A549 (cell line): Measurements from ENCODE around the gene LYSMD1. TPM values are rescaled to one million over a fixed set of nuclear protein-coding genes. Genes with fewer than 3 reads are reported as not detected.

Experiments used
- ATAC-seq, 2 experiments: fragments of 200-7000 bp in 1 of 2; fragments of >200 bp in 1 of 2; cut with Nextera tagmentation in 1 of 2; cut with Tn5 transposase in 1 of 2; 3 replicates each; pipeline versions ENCODE4 v1.8.0 to v1.9.1; 2018 to 2020; ENCODE audit warnings: mild to moderate bottlenecking in 1 of 2, moderate library complexity in 1 of 2
- CTCF ChIA-PET: fragments of 300-600 bp; sonication (Branson Sonifier 250); formaldehyde crosslinking; extraction: SDS; loops from one replicate; lab custom pipeline; 2021; ENCODE audit warnings: antibody characterized with exemption, inconsistent platforms; lab: Yijun Ruan, JAX
- POLR2A ChIA-PET: fragments of 350-600 bp; formaldehyde crosslinking; extraction: SDS; loops from one replicate; lab custom pipeline; 2021; ENCODE audit warnings: antibody characterized with exemption, inconsistent platforms; lab: Yijun Ruan, JAX
- DNase-seq, 2 experiments: peaks; one replicate each; pipeline versions ENCODE4 v3.0.0 to v3.0.0-alpha.2; 2011 to 2016; ENCODE audit warnings: low read depth in 1 of 2, low spot score in 1 of 2
- FAIRE-seq: peaks from 2 replicates; lab custom pipeline; 2011; peaks lifted over from hg19 to GRCh38; lab: Jason Lieb, UNC
- H3K27ac ChIP-seq, 2 experiments: fragments of >200 bp; sonication (Bioruptor Twin); formaldehyde crosslinking; 3 replicates each; pipeline ENCODE4 v1.5.1; 2016 to 2017
- H3K4me1 ChIP-seq: fragments of >200 bp; sonication (Bioruptor Twin); formaldehyde crosslinking; 3 replicates; pipeline ENCODE4 v1.6.1; 2016
- H3K4me2 ChIP-seq: fragments of >200 bp; sonication (Bioruptor Twin); formaldehyde crosslinking; 3 replicates; pipeline ENCODE4 v1.6.1; 2016
- H3K4me3 ChIP-seq: fragments of >200 bp; sonication (Bioruptor Twin); formaldehyde crosslinking; 3 replicates; pipeline ENCODE4 v1.5.1; 2016
- H3K9me3 ChIP-seq: fragments of >200 bp; sonication (Bioruptor Twin); formaldehyde crosslinking; 3 replicates; pipeline ENCODE4 v1.6.1; 2016
- BHLHE40 ChIP-seq: IDR thresholded peaks from 2 replicates; pipeline ENCODE4 v1.6.1; 2012; ENCODE audit warnings: low read depth, low read length, inconsistent platforms
- CBX2 ChIP-seq: fragments of 200-600 bp; sonication (generic); IDR thresholded peaks from 2 replicates; pipeline ENCODE4 v1.6.1; 2016; ENCODE audit warnings: low read depth, mild to moderate bottlenecking, borderline replicate concordance
- CBX8 ChIP-seq: fragments of 200-600 bp; sonication (generic); IDR thresholded peaks from 2 replicates; pipeline ENCODE4 v1.6.1; 2016
- CEBPB ChIP-seq, 2 experiments: fragments of >200 bp in 1 of 2; sonication (Bioruptor Twin) in 1 of 2; formaldehyde crosslinking in 1 of 2; IDR thresholded peaks; 2 replicates each; pipeline ENCODE4 v1.6.1; 2012 to 2016
- CHD2 ChIP-seq: fragments of 150-350 bp; IDR thresholded peaks from 2 replicates; pipeline ENCODE4 v1.6.1; 2014; ENCODE audit warnings: low read length; ENCODE audit not compliant: partially characterized antibody
- EHF ChIP-seq: fragments of 250-450 bp; sonication (Bioruptor Pico); IDR thresholded peaks from 2 replicates; pipeline ENCODE4 v1.5.0; 2020; ENCODE audit warnings: mild to moderate bottlenecking
- ESRRA ChIP-seq: fragments of 150-350 bp; IDR thresholded peaks from 2 replicates; pipeline ENCODE4 v1.6.1; 2014; ENCODE audit warnings: mild to moderate bottlenecking, low read length, borderline replicate concordance
- FOSB ChIP-seq: fragments of 250-450 bp; sonication (Bioruptor Pico); IDR thresholded peaks from 2 replicates; pipeline ENCODE4 v1.5.0; 2020; ENCODE audit warnings: mild to moderate bottlenecking, moderate library complexity
- GATA3 ChIP-seq: IDR thresholded peaks from 2 replicates; pipeline ENCODE4 v1.6.1; 2012; ENCODE audit warnings: borderline replicate concordance
- HEYL ChIP-seq: fragments of 250-450 bp; sonication (Bioruptor Pico); IDR thresholded peaks from 2 replicates; pipeline ENCODE4 v1.8.0; 2021; ENCODE audit warnings: mild to moderate bottlenecking, moderate library complexity
- HOXA7 ChIP-seq: fragments of 250-450 bp; sonication (Bioruptor Pico); IDR thresholded peaks from 2 replicates; pipeline ENCODE4 v1.5.0; 2020; ENCODE audit warnings: mild to moderate bottlenecking, moderate library complexity
- HOXB13 ChIP-seq: fragments of 250-450 bp; sonication (Bioruptor Pico); IDR thresholded peaks from 2 replicates; pipeline ENCODE4 v1.5.0; 2020; ENCODE audit warnings: low read depth, mild to moderate bottlenecking, moderate library complexity
- JUN ChIP-seq, 2 experiments: fragments of >200 bp; sonication (Bioruptor Twin); formaldehyde crosslinking; IDR thresholded peaks; 2 replicates in 1 of 2; 3 replicates in 1 of 2; pipeline ENCODE4 v1.6.1; 2016 to 2017
- JUNB ChIP-seq: fragments of >200 bp; sonication (Bioruptor Twin); formaldehyde crosslinking; IDR thresholded peaks from 2 replicates; pipeline ENCODE4 v1.6.1; 2016
- KDM1A ChIP-seq: fragments of 200-600 bp; sonication (generic); IDR thresholded peaks from 2 replicates; pipeline ENCODE4 v1.6.1; 2016; ENCODE audit warnings: low read depth, mild to moderate bottlenecking
- MAFK ChIP-seq: fragments of 450-650 bp; IDR thresholded peaks from 2 replicates; pipeline ENCODE4 v1.6.1; 2014; ENCODE audit not compliant: partially characterized antibody
- MAX ChIP-seq: IDR thresholded peaks from 2 replicates; pipeline ENCODE4 v1.6.1; 2012
- MAZ ChIP-seq: fragments of 150-350 bp; IDR thresholded peaks from 2 replicates; pipeline ENCODE4 v1.6.1; 2014; ENCODE audit warnings: antibody characterized with exemption, low read depth, low read length, borderline replicate concordance
- MYC ChIP-seq: IDR thresholded peaks from 2 replicates; pipeline ENCODE4 v1.6.1; 2012; ENCODE audit warnings: mild to moderate bottlenecking, inconsistent platforms, low read length, improper control_type of control experiment, borderline replicate concordance
- PBX3 ChIP-seq: IDR thresholded peaks from 2 replicates; pipeline ENCODE4 v1.6.1; 2012
- POLR2A ChIP-seq: IDR thresholded peaks from 2 replicates; pipeline ENCODE4 v1.6.1; 2012; ENCODE audit warnings: mild to moderate bottlenecking, low read length
- RAD21 ChIP-seq, 2 experiments: fragments of >200 bp in 1 of 2; sonication (Bioruptor Twin) in 1 of 2; formaldehyde crosslinking in 1 of 2; IDR thresholded peaks in 1 of 2; conservative IDR thresholded peaks in 1 of 2; 2 replicates in 1 of 2; 3 replicates in 1 of 2; pipeline ENCODE4 v1.6.1; 2012 to 2018; ENCODE audit warnings: inconsistent platforms in 1 of 2
- RFX5 ChIP-seq: fragments of 450-650 bp; IDR thresholded peaks from 2 replicates; pipeline ENCODE4 v1.7.1; 2014; ENCODE audit warnings: antibody characterized with exemption, mild to moderate bottlenecking, moderate library complexity
- RNF2 ChIP-seq: fragments of 200-600 bp; sonication (generic); IDR thresholded peaks from 2 replicates; pipeline ENCODE4 v1.6.1; 2016; ENCODE audit warnings: low read depth, mild to moderate bottlenecking, antibody characterized with exemption, moderate library complexity, borderline replicate concordance
- SREBF2 ChIP-seq: fragments of 450-650 bp; IDR thresholded peaks from 2 replicates; pipeline ENCODE4 v1.6.1; 2014; ENCODE audit warnings: mild to moderate bottlenecking, moderate library complexity
- TP53 ChIP-seq: fragments of 250-450 bp; sonication (Bioruptor Pico); IDR thresholded peaks from 2 replicates; pipeline ENCODE4 v1.5.0; 2021; ENCODE audit warnings: mild to moderate bottlenecking, moderate library complexity
- ZFP36 ChIP-seq: fragments of 450-650 bp; IDR thresholded peaks from 2 replicates; pipeline ENCODE4 v1.6.1; 2014; ENCODE audit warnings: borderline replicate concordance; ENCODE audit not compliant: partially characterized antibody
- ZNF302 ChIP-seq: fragments of 250-450 bp; sonication (Bioruptor Pico); IDR thresholded peaks from 2 replicates; pipeline ENCODE4 v1.9.0; 2021; ENCODE audit warnings: inconsistent platforms, mild to moderate bottlenecking, moderate library complexity
- ZSCAN20 ChIP-seq: fragments of 250-450 bp; sonication (Bioruptor Pico); IDR thresholded peaks from 2 replicates; pipeline ENCODE4 v1.8.0; 2022; ENCODE audit warnings: mild to moderate bottlenecking, moderate library complexity
- WGBS: methylation state at CpG from one replicate; pipeline ENCODE4 v1.1.6; 2017; ENCODE audit errors: missing lambda C conversion rate; 5-methylcytosine and 5-hydroxymethylcytosine counted together
- polyA plus RNA-seq, 4 experiments: library from polyadenylated mRNA; depleted of rRNA in 3 of 4; stranded (reverse); fragments of >200 nt; fragmentation: RNase III in 1 of 4; extraction: RNeasy Plus Mini Kit Qiagen cat#74134 plus additional on column Dnase treatment in 1 of 4; gene quantifications; 2 replicates in 3 of 4; 3 replicates in 1 of 4; pipeline ENCODE4 v1.2.3, GENCODE V29; 2011 to 2017
- TF ChIP-seq, protein P1 (sequence below): fragments of 150-350 bp; IDR thresholded peaks from 2 replicates; pipeline ENCODE4 v1.6.1; 2014; ENCODE audit warnings: low read depth, mild to moderate bottlenecking, low read length

The LYSMD1 gene
- polyA plus RNA-seq, 2 of the 4 experiments (the other 2 are of a cell fraction) = 7.0 to 10.5 TPM

DNA sequence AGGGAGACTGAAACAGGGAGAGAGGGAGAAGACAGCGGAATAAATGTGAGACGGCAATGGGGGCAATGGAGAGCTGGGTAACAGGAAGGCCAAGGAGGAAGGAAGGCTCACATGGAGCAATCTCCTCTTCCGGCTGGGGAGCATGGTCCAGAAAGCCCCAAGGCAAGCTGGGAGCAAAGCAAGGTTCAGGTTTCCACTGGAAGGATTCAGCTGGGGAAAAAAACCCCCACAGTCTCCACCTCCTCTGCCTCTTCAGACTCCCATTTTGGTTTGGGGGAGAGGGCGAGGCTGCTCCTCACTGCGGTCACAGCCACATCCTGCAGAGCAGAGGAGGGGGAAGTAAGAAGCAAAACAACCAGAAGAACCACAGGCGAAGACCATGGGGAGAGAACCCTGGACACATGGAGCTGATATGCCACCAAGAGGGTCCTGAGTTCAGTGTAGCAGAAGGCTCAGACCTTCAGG, 8.6 kb downstream of the LYSMD1 start:
- DNase-seq (no peak), FAIRE-seq (no peak), ATAC-seq (no peak)
- Histone ChIP-seq H3K4me3 (no peak overlapping the region), H3K4me1 (no peaks in the 10 kb centered on the region), H3K27ac (no peak overlapping the region), H3K9me3 (no peaks in the 10 kb centered on the region), H3K4me2 (no peak overlapping the region)
- TF ChIP-seq EHF (no peak), CBX2 (no peak), CHD2 (no peak), ZNF302 (CRISPR knock-in tag) (no peak), ZFP36 (no peak), ZSCAN20 (CRISPR knock-in tag) (no peak), HEYL (CRISPR knock-in tag) (no peak), BHLHE40 (no peak), MYC (no peak)
- ChIA-PET CTCF (interaction anchor here (0.6 to 7.0 kb wide), 25 partner anchors 8 to 692 kb away, joined by 3 to 132 read pairs (median 4); partner anchors contain the start of genes BNIPL, GABPB2, LYSMD1 and MLLT11), POLR2A (interaction anchor here (0.5 kb wide), 1 partner anchor 87 kb away, joined by 4 read pairs; the partner anchor contains the start of gene GABPB2)
- WGBS = 93% methylated on average over 6 of the region's 6 CpGs

DNA sequence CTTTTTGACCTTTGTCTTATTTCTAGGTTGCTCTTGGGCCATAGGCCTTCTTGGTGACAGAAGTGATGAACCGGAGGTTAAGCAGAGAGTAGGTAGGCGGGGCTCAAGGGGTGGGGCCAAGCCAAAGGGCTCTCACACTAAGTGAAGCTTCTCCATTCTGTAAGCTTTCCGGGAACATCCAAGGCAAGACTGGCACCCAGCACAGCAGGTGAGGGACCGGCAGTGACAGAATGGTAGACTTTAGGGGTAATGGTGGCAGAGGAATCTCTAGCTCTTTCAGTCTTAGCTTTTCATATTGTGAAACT, 9.2 kb downstream of the LYSMD1 start, which contains the start of gene TNFAIP8L2:
Gene TNFAIP8L2, plus strand, starts transcription at position 135 of the 305 bp plus-strand sequence. CDS start 2,049 bp downstream, outside the sequence.
- WGBS = 66% methylated on average over 4 of the region's 4 CpGs
- H3K4me2 ChIP-seq = no peak within 1 kb of the TSS
- H3K4me3 ChIP-seq = no peak within 1 kb of the TSS
- FAIRE-seq (no peak), ATAC-seq (peak; percentile 72 to 82), DNase-seq (no peak)
- no peaks in the 10 kb centered on the region for H3K4me1 ChIP-seq
- H3K9me3 ChIP-seq = no peaks in the 10 kb centered on the region
- no peak for TF ChIP-seq RFX5
- TF ChIP-seq POLR2A = no peak
- TF ChIP-seq CEBPB (IDR thresholded peaks at IDR 0.05) = no peak
- POLR2A ChIA-PET = no interaction called here
- CTCF ChIA-PET = interaction anchor here (0.6 to 7.0 kb wide), 23 partner anchors 9 to 132 kb away, joined by 3 to 132 read pairs (median 5); partner anchors contain the start of genes BNIPL, GABPB2, LYSMD1 and MLLT11
- no peak within 1 kb of the TSS for H3K27ac ChIP-seq

GRCh38 chr1:151147665-151148064, 18.0 kb downstream of the LYSMD1 start:
- FAIRE-seq = no peak
- CTCF ChIA-PET = interaction anchor here (1.6 kb wide), 1 partner anchor 76 kb away, joined by 5 read pairs; the partner anchor contains the start of gene GABPB2
- WGBS = 94% methylated on average over 2 of the region's 2 CpGs
- Histone ChIP-seq H3K4me2 (no peak overlapping the region; the same call in 2 of the 3 replicates), H3K27ac (no peak overlapping the region), H3K9me3 (no peaks in the 10 kb centered on the region), H3K4me1 (peaks cover 10% of the 10 kb centered on the region; the same call in 2 of the 3 replicates), H3K4me3 (no peak overlapping the region)
- TF ChIP-seq CHD2 = no peak
- TF ChIP-seq HOXA7 (CRISPR knock-in tag) = no peak
- no peak for TF ChIP-seq HOXB13
- TF ChIP-seq FOSB (CRISPR knock-in tag) = no peak
- TF ChIP-seq RFX5 = no peak
- DNase-seq = no peak
- no peak for ATAC-seq
- POLR2A ChIA-PET = interaction anchor here (0.5 kb wide), 1 partner anchor 45 kb away, joined by 4 read pairs; no protein-coding TSS in a partner anchor

- peak overlapping the region; percentile 94 for H3K4me2 ChIP-seq
- TF ChIP-seq TP53 (CRISPR knock-in tag) (no peak), MAX (no peak), GATA3 (no peak), RAD21 (conservative IDR thresholded peaks at IDR 0.05 in 1 of 2, IDR thresholded peaks at IDR 0.05 in 1 of 2) (no peak), CBX8 (no peak), MAFK (no peak), ESRRA (no peak), KDM1A (no peak), JUNB (no peak), RNF2 (no peak), MAZ (no peak), HOXA7 (CRISPR knock-in tag) (no peak), PBX3 (no peak), CHD2 (no peak), FOSB (CRISPR knock-in tag) (no peak), JUN (IDR thresholded peaks at IDR 0.05) (no peak), HOXB13 (no peak), SREBF2 (no peak)
- TF ChIP-seq, protein P1, sequence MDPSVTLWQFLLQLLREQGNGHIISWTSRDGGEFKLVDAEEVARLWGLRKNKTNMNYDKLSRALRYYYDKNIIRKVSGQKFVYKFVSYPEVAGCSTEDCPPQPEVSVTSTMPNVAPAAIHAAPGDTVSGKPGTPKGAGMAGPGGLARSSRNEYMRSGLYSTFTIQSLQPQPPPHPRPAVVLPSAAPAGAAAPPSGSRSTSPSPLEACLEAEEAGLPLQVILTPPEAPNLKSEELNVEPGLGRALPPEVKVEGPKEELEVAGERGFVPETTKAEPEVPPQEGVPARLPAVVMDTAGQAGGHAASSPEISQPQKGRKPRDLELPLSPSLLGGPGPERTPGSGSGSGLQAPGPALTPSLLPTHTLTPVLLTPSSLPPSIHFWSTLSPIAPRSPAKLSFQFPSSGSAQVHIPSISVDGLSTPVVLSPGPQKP = no peak
- DNase-seq (no peak), FAIRE-seq (no peak), ATAC-seq (peak in 1 of 2 experiments; percentile 6; a peak in 2 of 6 replicates)
- peak overlapping the region in 1 of 2 experiments; percentile 52; a peak in 2 of 6 replicates for H3K27ac ChIP-seq
- peak overlapping the region; percentile 66 for H3K4me3 ChIP-seq
- H3K9me3 ChIP-seq = no peaks in the 10 kb centered on the region
- peaks cover 10% of the 10 kb centered on the region; the same call in 2 of the 3 replicates for H3K4me1 ChIP-seq
- POLR2A ChIA-PET = interaction anchor here (0.5 kb wide), 1 partner anchor 45 kb away, joined by 4 read pairs; no protein-coding TSS in a partner anchor
- 64% methylated on average over 7 of the region's 7 CpGs for WGBS
- CTCF ChIA-PET = no interaction called here
Measured at GRCh38 chr1:151147132-151147503, 18.6 kb downstream of the LYSMD1 start.
